HG03520 (cell line): ENCODE results near the gene WDR37.
"Not testable (repeated sequence)": the region's sequence is repeated elsewhere in the genome, so short reads cannot be mapped to it uniquely, and the experiment has no call there.

Source experiments
- ATAC-seq: cut with Tn5 transposase; IDR thresholded peaks from one replicate; pipeline ENCODE4 v1.9.1; 2021; ENCODE audit warnings: mild to moderate bottlenecking, moderate library complexity; ENCODE audit not compliant: unreplicated experiment

Gene WDR37

GRCh38 chr10:1102831-1103230 lies 46.6 kb downstream of the WDR37 start:
- ATAC-seq, result no peak

GRCh38 chr10:1103551-1103950 lies 47.4 kb downstream of the WDR37 start:
- no peak for ATAC-seq

- ATAC-seq, result no peak
Measured at GRCh38 chr10:1104971-1105370, 48.8 kb downstream of the WDR37 start.

- ATAC-seq, result no peak
Measured at GRCh38 chr10:1107004-1107403, 50.8 kb downstream of the WDR37 start.

GRCh38 chr10:1107679-1108078 lies 51.5 kb downstream of the WDR37 start:
- no peak for ATAC-seq

- ATAC-seq, result peak; percentile 94
Measured at GRCh38 chr10:1109795-1110673, 53.8 kb downstream of the WDR37 start.

- no peak for ATAC-seq
Measured at GRCh38 chr10:1110674-1111119, 54.5 kb downstream of the WDR37 start.

GRCh38 chr10:1114315-1114714 lies 58.1 kb downstream of the WDR37 start:
- no peak for ATAC-seq

GRCh38 chr10:1114719-1115606 lies 58.8 kb downstream of the WDR37 start:
- ATAC-seq, result no peak

- ATAC-seq, result no peak
Measured at GRCh38 chr10:1115607-1115955, 59.4 kb downstream of the WDR37 start.

GRCh38 chr10:1116051-1116450 lies 59.9 kb downstream of the WDR37 start:
- ATAC-seq, result no peak

- no peak for ATAC-seq
Measured at GRCh38 chr10:1116696-1117280, 60.6 kb downstream of the WDR37 start.

GRCh38 chr10:1117651-1118050 lies 61.5 kb downstream of the WDR37 start:
- no peak for ATAC-seq

GRCh38 chr10:1118318-1118717 lies 62.1 kb downstream of the WDR37 start:
- ATAC-seq, result not testable (repeated sequence)

- no peak for ATAC-seq
Measured at GRCh38 chr10:1119027-1119426, 62.8 kb downstream of the WDR37 start.

GRCh38 chr10:1119501-1119900 lies 63.3 kb downstream of the WDR37 start:
- ATAC-seq, result no peak

- ATAC-seq, result no peak
Measured at GRCh38 chr10:1120306-1120705, 64.1 kb downstream of the WDR37 start.

- ATAC-seq, result no peak
Measured at GRCh38 chr10:1120801-1121211, 64.6 kb downstream of the WDR37 start.

GRCh38 chr10:1121271-1121970 lies 65.2 kb downstream of the WDR37 start:
- ATAC-seq, result no peak

- ATAC-seq, result no peak
Measured at GRCh38 chr10:1122349-1122748, 66.2 kb downstream of the WDR37 start.

GRCh38 chr10:1123198-1123597 lies 67.0 kb downstream of the WDR37 start:
- no peak for ATAC-seq
